ENCODE results near the gene JPH3. TPM values are rescaled to one million over a fixed set of nuclear protein-coding genes. Genes with fewer than 3 reads are reported as not detected.

JPH3 gene
- polyA plus RNA-seq, 1 experiment: 0.02 TPM

- no peaks in the 10 kb centered on the region for H3K27me3 ChIP-seq (ENCODE audit: control insufficient read depth, insufficient read depth, low read length)
- no peak overlapping the region for H3K27ac ChIP-seq (ENCODE audit: low read depth, low read length)
- no peak for TF ChIP-seq CTCF (IDR thresholded peaks at IDR 0.05; ENCODE audit: low read depth, low read length)
- H3K4me3 ChIP-seq (ENCODE audit: low read depth, low read length): no peak overlapping the region
- no peaks in the 10 kb centered on the region; the same call in 1 of the 2 replicates for H3K9me3 ChIP-seq (ENCODE audit: control insufficient read depth, insufficient read depth, low read length)
- CTCF ChIA-PET: no interaction called here
- POLR2A ChIA-PET: no interaction called here
- DNase-seq (ENCODE audit: low read depth, low spot score): no peak
These were observed 118.1 kb downstream of the JPH3 start for GRCh38 chr16:87720446-87720845.

GRCh38 chr16:87721622-87722585 lies 119.6 kb downstream of the JPH3 start:
- no peak for TF ChIP-seq CTCF (IDR thresholded peaks at IDR 0.05; ENCODE audit: low read depth, low read length)
- ChIA-PET CTCF (no interaction called here), POLR2A (no interaction called here)
- DNase-seq (ENCODE audit: low read depth, low spot score): no peak
- H3K27me3 ChIP-seq (ENCODE audit: control insufficient read depth, insufficient read depth, low read length): no peaks in the 10 kb centered on the region
- no peak overlapping the region for H3K27ac ChIP-seq (ENCODE audit: low read depth, low read length)
- no peaks in the 10 kb centered on the region; the same call in 1 of the 2 replicates for H3K9me3 ChIP-seq (ENCODE audit: control insufficient read depth, insufficient read depth, low read length)
- H3K4me3 ChIP-seq (ENCODE audit: low read depth, low read length): no peak overlapping the region

GRCh38 chr16:87722590-87723225 lies 120.4 kb downstream of the JPH3 start:
- no peak for TF ChIP-seq CTCF (IDR thresholded peaks at IDR 0.05; ENCODE audit: low read depth, low read length)
- H3K4me3 ChIP-seq (ENCODE audit: low read depth, low read length): no peak overlapping the region
- no peak overlapping the region for H3K27ac ChIP-seq (ENCODE audit: low read depth, low read length)
- H3K27me3 ChIP-seq (ENCODE audit: control insufficient read depth, insufficient read depth, low read length): no peaks in the 10 kb centered on the region
- DNase-seq (ENCODE audit: low read depth, low spot score): no peak
- H3K9me3 ChIP-seq (ENCODE audit: control insufficient read depth, insufficient read depth, low read length): peaks cover 3% of the 10 kb centered on the region; the same call in 1 of the 2 replicates
- CTCF ChIA-PET: no interaction called here
- POLR2A ChIA-PET: no interaction called here

- peak; percentile 84 for DNase-seq (ENCODE audit: low read depth, low spot score)
- Histone ChIP-seq H3K27me3 (ENCODE audit: control insufficient read depth, insufficient read depth, low read length) (no peaks in the 10 kb centered on the region), H3K4me3 (ENCODE audit: low read depth, low read length) (no peak overlapping the region), H3K27ac (ENCODE audit: low read depth, low read length) (peak overlapping the region; percentile 39), H3K9me3 (ENCODE audit: control insufficient read depth, insufficient read depth, low read length) (peaks cover 3% of the 10 kb centered on the region; the same call in 1 of the 2 replicates)
- ChIA-PET POLR2A (no interaction called here), CTCF (no interaction called here)
- TF ChIP-seq CTCF (IDR thresholded peaks at IDR 0.05; ENCODE audit: low read depth, low read length): no peak
These were observed 120.9 kb downstream of the JPH3 start for GRCh38 chr16:87723226-87723623.
